Uterus (tissue), 2 donors: Measurements from ENCODE around the gene COL8A1.

Experiments used
- CTCF ChIP-seq, 4 experiments: fragments of 200-600 bp in 2 of 4; fragments of 450-650 bp in 2 of 4; sonication (generic) in 2 of 4; IDR thresholded peaks; one replicate each; pipeline ENCODE4 v1.5.1; 2016 to 2019; ENCODE audit warnings: antibody characterized with exemption in 4 of 4, mild to moderate bottlenecking in 2 of 4, moderate library complexity in 1 of 4
- POLR2A ChIP-seq, 2 donors: fragments of 450-650 bp; IDR thresholded peaks; one replicate each; pipeline ENCODE4 v1.6.1; 2016; ENCODE audit warnings: antibody characterized with exemption in 2 of 2, mild to moderate bottlenecking in 1 of 2, moderate library complexity in 1 of 2

- no peak for TF ChIP-seq CTCF (IDR thresholded peaks at IDR 0.05)
- TF ChIP-seq POLR2A (IDR thresholded peaks at IDR 0.05): no peak
Measured at GRCh38 chr3:99755831-99756230, 117.4 kb downstream of the COL8A1 start.
